SK-N-MC (cell line): Measurements from ENCODE around the gene SERPINB7.

ENCODE experiments used
- EZH2 ChIP-seq: fragments of 200-600 bp; sonication (generic); IDR thresholded peaks from one replicate; pipeline ENCODE4 v1.6.1; 2017; ENCODE audit warnings: antibody characterized with exemption
- POLR2AphosphoS5 ChIP-seq: IDR thresholded peaks from 2 replicates; pipeline ENCODE4 v1.6.1; 2012; ENCODE audit warnings: mild to moderate bottlenecking, low read depth, low read length, borderline replicate concordance

- no peak for TF ChIP-seq EZH2
- no peak for TF ChIP-seq POLR2AphosphoS5
Observed at GRCh38 chr18:63762518-63762917, 12.7 kb upstream of the SERPINB7 start.
